ENCODE results near the gene SLC10A7. TPM values are rescaled to one million over a fixed set of nuclear protein-coding genes. Genes with fewer than 3 reads are reported as not detected.
"Not testable (repeated sequence)": the region's sequence is repeated elsewhere in the genome, so short reads cannot be mapped to it uniquely, and the experiment has no call there.

The SLC10A7 gene
- total RNA-seq, 1 donor, result 9.0 TPM

DNA sequence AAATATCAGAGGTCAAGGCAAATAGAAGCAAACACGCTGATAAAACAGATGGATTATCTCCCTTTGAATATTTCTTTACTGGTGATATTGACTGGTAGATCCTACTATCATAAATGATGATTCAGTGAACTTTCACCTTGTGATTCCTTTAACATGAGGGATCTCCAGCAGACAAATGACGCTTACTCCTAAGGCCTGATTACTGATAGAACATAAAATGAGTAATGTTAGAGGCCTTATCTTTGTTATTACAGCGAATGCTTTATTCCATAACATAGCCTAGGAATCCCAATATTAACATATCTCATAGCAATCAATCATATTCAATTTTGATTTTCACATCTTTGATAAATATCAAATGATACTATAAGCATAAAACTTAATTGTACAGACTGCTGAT lies 152.3 kb downstream of the SLC10A7 start:
- H3K4me3 ChIP-seq (ENCODE audit: insufficient read depth, low read length), result no peak overlapping the region
- no peaks in the 10 kb centered on the region for H3K79me2 ChIP-seq (ENCODE audit: insufficient read depth, low read length)
- TF ChIP-seq, protein P1, sequence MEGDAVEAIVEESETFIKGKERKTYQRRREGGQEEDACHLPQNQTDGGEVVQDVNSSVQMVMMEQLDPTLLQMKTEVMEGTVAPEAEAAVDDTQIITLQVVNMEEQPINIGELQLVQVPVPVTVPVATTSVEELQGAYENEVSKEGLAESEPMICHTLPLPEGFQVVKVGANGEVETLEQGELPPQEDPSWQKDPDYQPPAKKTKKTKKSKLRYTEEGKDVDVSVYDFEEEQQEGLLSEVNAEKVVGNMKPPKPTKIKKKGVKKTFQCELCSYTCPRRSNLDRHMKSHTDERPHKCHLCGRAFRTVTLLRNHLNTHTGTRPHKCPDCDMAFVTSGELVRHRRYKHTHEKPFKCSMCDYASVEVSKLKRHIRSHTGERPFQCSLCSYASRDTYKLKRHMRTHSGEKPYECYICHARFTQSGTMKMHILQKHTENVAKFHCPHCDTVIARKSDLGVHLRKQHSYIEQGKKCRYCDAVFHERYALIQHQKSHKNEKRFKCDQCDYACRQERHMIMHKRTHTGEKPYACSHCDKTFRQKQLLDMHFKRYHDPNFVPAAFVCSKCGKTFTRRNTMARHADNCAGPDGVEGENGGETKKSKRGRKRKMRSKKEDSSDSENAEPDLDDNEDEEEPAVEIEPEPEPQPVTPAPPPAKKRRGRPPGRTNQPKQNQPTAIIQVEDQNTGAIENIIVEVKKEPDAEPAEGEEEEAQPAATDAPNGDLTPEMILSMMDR (IDR thresholded peaks at IDR 0.05; ENCODE audit: extremely low read depth, low read depth, low read length), result no peak
- H3K36me3 ChIP-seq (ENCODE audit: insufficient read depth, low read length), result no peaks in the 10 kb centered on the region
- no peaks in the 10 kb centered on the region for H3K27me3 ChIP-seq (ENCODE audit: insufficient read depth, low read length)
- H2AFZ ChIP-seq (ENCODE audit: low read length), result no peak overlapping the region
- H4K20me1 ChIP-seq (ENCODE audit: insufficient read depth, low read length), result no peaks in the 10 kb centered on the region
- no peaks in the 10 kb centered on the region for H3K9me3 ChIP-seq (ENCODE audit: low read depth, low read length)
- DNase-seq (ENCODE audit: insufficient read length, low spot score, missing footprints), result no peak
- no peak overlapping the region for H3K4me2 ChIP-seq (ENCODE audit: insufficient read depth, low read length)
- no peaks in the 10 kb centered on the region for H3K4me1 ChIP-seq (ENCODE audit: insufficient read depth, low read length)
- H3K27ac ChIP-seq (ENCODE audit: low read depth, low read length), result no peak overlapping the region

DNA sequence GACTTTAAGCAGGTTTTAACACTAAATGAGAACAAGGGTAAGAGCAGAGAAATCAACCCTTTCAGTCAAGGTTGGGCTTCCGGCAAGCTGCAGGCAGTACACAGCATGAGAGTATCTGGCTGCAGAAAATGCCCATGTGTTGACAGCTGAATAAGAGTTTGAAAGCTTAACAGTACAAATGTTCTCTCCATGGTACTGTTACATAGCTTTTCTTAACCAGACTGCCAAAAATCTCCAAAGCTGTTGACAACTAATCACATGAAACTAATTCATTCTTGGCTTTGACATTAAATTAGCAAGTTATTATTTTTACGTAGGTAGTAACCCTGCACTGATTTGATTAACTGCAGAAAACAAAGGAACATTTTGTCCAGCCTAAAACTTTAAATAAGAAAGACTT lies 153.5 kb downstream of the SLC10A7 start:
- H3K79me2 ChIP-seq (ENCODE audit: insufficient read depth, low read length), result no peaks in the 10 kb centered on the region
- TF ChIP-seq, protein P1 (IDR thresholded peaks at IDR 0.05; ENCODE audit: extremely low read depth, low read depth, low read length), result no peak
- H3K27me3 ChIP-seq (ENCODE audit: insufficient read depth, low read length), result no peaks in the 10 kb centered on the region
- no peaks in the 10 kb centered on the region for H3K4me1 ChIP-seq (ENCODE audit: insufficient read depth, low read length)
- DNase-seq (ENCODE audit: insufficient read length, low spot score, missing footprints), result no peak
- no peak overlapping the region for H2AFZ ChIP-seq (ENCODE audit: low read length)
- no peak overlapping the region for H3K4me2 ChIP-seq (ENCODE audit: insufficient read depth, low read length)
- no peak overlapping the region for H3K27ac ChIP-seq (ENCODE audit: low read depth, low read length)
- no peak overlapping the region for H3K4me3 ChIP-seq (ENCODE audit: insufficient read depth, low read length)
- no peaks in the 10 kb centered on the region for H4K20me1 ChIP-seq (ENCODE audit: insufficient read depth, low read length)
- H3K9me3 ChIP-seq (ENCODE audit: low read depth, low read length), result no peaks in the 10 kb centered on the region
- no peaks in the 10 kb centered on the region for H3K36me3 ChIP-seq (ENCODE audit: insufficient read depth, low read length)

DNA sequence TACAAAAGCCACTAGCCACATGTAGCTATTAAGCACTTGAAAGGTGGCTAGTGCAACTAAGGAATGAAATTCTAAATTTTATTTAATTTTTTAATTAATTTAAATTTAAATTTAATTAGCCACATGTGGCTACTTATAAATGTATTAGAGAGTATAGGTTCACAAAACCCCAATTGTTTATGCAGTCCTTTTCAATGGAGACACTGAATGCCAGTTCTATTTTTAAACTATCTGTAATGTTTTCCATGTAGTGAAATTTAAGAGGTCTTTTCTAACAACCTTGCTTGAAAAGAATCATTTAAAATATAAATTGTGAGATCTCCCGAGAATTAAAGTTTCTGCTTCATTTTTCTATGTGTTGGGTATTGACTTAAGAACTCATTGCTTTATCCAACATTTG lies 154.4 kb downstream of the SLC10A7 start:
- no peaks in the 10 kb centered on the region for H3K4me1 ChIP-seq (ENCODE audit: insufficient read depth, low read length)
- H4K20me1 ChIP-seq (ENCODE audit: insufficient read depth, low read length), result no peaks in the 10 kb centered on the region
- no peaks in the 10 kb centered on the region for H3K9me3 ChIP-seq (ENCODE audit: low read depth, low read length)
- no peak overlapping the region for H3K4me2 ChIP-seq (ENCODE audit: insufficient read depth, low read length)
- DNase-seq (ENCODE audit: insufficient read length, low spot score, missing footprints), result no peak
- H3K79me2 ChIP-seq (ENCODE audit: insufficient read depth, low read length), result no peaks in the 10 kb centered on the region
- H3K27ac ChIP-seq (ENCODE audit: low read depth, low read length), result no peak overlapping the region
- H3K36me3 ChIP-seq (ENCODE audit: insufficient read depth, low read length), result no peaks in the 10 kb centered on the region
- no peak overlapping the region for H2AFZ ChIP-seq (ENCODE audit: low read length)
- H3K27me3 ChIP-seq (ENCODE audit: insufficient read depth, low read length), result no peaks in the 10 kb centered on the region
- TF ChIP-seq, protein P1 (IDR thresholded peaks at IDR 0.05; ENCODE audit: extremely low read depth, low read depth, low read length), result no peak
- H3K4me3 ChIP-seq (ENCODE audit: insufficient read depth, low read length), result no peak overlapping the region

DNA sequence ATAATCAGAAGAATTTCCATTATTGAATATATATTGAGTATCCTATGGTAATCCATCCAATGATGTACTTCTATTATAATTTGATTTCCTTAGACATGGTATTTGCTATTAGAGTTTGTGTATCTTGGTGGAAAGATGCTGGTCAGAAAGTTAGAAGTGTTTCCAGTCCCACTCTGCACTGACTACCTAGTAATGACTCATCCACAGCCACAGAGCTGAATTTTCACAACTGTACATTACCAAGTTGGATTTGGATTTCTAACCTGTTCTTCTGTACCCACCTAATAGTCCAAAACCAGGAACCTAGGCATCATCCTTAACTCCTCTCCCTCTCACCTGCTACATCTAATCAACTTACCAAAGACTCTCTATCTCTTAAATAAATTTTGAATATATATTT lies 162.0 kb downstream of the SLC10A7 start:
- H4K20me1 ChIP-seq (ENCODE audit: insufficient read depth, low read length), result no peaks in the 10 kb centered on the region
- no peaks in the 10 kb centered on the region for H3K79me2 ChIP-seq (ENCODE audit: insufficient read depth, low read length)
- H3K36me3 ChIP-seq (ENCODE audit: insufficient read depth, low read length), result no peaks in the 10 kb centered on the region
- no peak overlapping the region for H3K4me3 ChIP-seq (ENCODE audit: insufficient read depth, low read length)
- H3K27ac ChIP-seq (ENCODE audit: low read depth, low read length), result no peak overlapping the region
- H3K4me1 ChIP-seq (ENCODE audit: insufficient read depth, low read length), result no peaks in the 10 kb centered on the region
- no peak overlapping the region for H3K4me2 ChIP-seq (ENCODE audit: insufficient read depth, low read length)
- TF ChIP-seq, protein P1 (IDR thresholded peaks at IDR 0.05; ENCODE audit: extremely low read depth, low read depth, low read length), result no peak
- DNase-seq (ENCODE audit: insufficient read length, low spot score, missing footprints), result no peak
- no peaks in the 10 kb centered on the region for H3K27me3 ChIP-seq (ENCODE audit: insufficient read depth, low read length)
- H3K9me3 ChIP-seq (ENCODE audit: low read depth, low read length), result no peaks in the 10 kb centered on the region
- H2AFZ ChIP-seq (ENCODE audit: low read length), result no peak overlapping the region

DNA sequence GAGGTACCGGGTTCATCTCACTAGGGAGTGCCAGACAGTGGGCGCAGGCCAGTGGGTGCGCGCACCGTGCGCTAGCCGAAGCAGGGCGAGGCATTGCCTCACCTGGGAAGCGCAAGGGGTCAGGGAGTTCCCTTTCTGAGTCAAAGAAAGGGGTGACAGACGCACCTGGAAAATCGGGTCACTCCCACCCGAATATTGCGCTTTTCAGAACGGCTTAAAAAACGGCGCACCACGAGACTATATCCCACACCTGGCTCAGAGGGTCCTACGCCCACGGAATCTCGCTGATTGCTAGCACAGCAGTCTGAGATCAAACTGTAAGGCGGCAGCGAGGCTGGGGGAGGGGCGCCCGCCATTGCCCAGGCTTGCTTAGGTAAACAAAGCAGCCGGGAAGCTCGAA lies 171.6 kb downstream of the SLC10A7 start:
- not testable (repeated sequence) for H3K4me2 ChIP-seq (ENCODE audit: insufficient read depth, low read length); H2AFZ ChIP-seq (ENCODE audit: low read length); H4K20me1 ChIP-seq (ENCODE audit: insufficient read depth, low read length); H3K4me1 ChIP-seq (ENCODE audit: insufficient read depth, low read length); H3K27ac ChIP-seq (ENCODE audit: low read depth, low read length); H3K4me3 ChIP-seq (ENCODE audit: insufficient read depth, low read length); H3K79me2 ChIP-seq (ENCODE audit: insufficient read depth, low read length); DNase-seq (ENCODE audit: insufficient read length, low spot score, missing footprints); H3K27me3 ChIP-seq (ENCODE audit: insufficient read depth, low read length); H3K9me3 ChIP-seq (ENCODE audit: low read depth, low read length); H3K36me3 ChIP-seq (ENCODE audit: insufficient read depth, low read length)
